Mucosa of gallbladder (tissue), 1 donor: ENCODE data around the gene TMBIM6. TPM values are rescaled to one million over a fixed set of nuclear protein-coding genes. Genes with fewer than 3 reads are reported as not detected.
"Not testable (repeated sequence)": the region's sequence is repeated elsewhere in the genome, so short reads cannot be mapped to it uniquely, and the experiment has no call there.

Source experiments
- DNase-seq: peaks from one replicate; pipeline ENCODE4 v3.0.0-alpha.2; 2020; ENCODE audit warnings: low spot score
- total RNA-seq: library from RNA; stranded (reverse); gene quantifications from one replicate; pipeline ENCODE4 v1.2.1, GENCODE V29; 2021
- donor health status: DM: no; HTN: no; CAD: no.

The TMBIM6 gene, protein sequence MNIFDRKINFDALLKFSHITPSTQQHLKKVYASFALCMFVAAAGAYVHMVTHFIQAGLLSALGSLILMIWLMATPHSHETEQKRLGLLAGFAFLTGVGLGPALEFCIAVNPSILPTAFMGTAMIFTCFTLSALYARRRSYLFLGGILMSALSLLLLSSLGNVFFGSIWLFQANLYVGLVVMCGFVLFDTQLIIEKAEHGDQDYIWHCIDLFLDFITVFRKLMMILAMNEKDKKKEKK
- total RNA-seq: 901 TPM

DNA sequence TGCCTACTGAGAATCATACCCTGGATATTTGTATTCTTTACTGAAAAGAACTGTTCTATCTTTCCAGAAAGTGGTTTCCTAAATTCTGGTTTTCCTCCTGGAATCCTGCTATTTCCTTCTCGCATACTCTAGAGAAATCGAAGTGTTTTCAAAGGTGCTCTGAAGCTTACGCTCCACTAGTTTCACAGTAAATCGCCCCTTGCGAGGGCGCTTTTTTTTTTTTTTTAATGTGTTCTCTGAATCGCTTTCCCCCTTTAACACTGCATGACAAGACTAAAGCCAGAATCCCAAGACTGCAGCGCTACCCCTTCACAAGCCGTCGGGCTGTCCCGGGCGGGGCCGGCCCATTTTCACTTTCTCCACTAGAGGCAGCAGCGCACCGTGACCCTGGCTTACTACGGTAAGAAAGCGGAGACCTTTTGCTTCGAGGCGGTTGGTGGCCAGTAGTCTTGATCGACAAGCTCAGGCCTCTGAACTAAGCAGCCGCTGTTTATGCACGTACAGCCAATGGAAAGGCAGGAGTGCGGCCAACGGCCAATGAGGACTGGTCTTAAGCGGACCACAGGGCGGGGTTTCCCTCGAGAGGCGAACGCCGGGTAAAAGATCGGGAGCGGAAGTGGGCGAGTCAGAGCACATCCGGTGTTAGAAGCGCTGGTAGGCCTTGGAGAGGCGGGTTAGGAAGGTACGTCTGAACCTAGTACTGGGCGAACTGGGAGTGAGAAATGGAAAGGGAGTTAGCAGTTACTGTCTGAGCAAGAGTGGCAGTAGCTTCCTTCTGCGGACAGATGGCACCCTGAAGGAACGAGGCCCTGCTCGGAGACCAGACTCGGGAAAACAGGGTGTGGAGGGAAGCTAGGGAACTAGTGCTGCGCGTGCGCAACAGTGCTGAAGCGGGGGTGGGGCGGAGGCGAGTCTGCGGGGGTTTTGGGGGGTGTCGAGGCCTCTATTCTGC, at the start of gene TMBIM6:
TMBIM6 (plus strand) TSS at position 628 of the 952 bp plus-strand sequence. CDS start 10,937 bp downstream, outside the sequence.
- peak; percentile 100 for DNase-seq

DNA sequence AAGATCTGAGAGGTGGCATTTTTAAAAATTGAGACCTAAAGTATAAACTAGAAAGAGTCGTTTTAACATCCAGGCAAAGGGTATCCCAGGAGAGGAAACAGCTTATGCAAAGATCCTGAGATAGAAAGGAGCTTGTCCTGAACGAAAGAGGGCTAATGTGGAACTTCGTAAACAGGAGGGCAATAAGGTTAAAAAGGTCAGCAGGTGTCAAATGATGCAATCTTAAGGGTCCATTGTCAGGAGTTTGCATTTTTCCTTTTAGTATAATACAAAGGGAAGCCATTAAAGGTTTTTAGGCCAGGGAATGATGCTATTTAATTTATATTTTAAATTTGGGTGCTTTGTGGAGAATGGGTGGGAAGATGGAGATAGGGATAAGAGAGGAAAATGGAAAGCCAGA, 48.5 kb upstream of the TMBIM6 start:
- no peak for DNase-seq

DNA sequence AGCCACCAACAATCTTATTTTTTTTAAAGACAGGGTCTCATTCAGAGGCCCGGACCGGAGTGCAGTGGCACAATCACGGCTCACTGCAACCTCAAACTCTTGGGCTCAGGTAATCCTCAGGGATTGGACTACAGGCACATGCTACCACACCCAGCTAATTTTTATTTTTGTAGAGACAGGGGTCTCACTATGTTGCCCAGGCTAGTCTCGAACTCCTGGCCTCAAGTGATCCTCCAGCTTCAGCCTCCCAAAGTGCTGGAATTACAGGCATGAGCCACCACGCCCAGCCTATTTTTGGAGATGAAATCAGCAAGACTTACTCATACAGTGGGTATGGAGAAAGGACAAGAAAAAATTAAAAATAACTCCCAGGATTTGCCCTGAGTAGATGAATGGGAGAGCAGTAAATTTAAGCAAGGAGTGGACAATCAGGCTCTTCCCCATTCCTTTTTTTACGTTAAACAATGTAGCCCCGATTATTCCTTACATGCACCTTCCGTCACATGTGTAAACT, 47.4 kb upstream of the TMBIM6 start:
- DNase-seq: no peak

DNA sequence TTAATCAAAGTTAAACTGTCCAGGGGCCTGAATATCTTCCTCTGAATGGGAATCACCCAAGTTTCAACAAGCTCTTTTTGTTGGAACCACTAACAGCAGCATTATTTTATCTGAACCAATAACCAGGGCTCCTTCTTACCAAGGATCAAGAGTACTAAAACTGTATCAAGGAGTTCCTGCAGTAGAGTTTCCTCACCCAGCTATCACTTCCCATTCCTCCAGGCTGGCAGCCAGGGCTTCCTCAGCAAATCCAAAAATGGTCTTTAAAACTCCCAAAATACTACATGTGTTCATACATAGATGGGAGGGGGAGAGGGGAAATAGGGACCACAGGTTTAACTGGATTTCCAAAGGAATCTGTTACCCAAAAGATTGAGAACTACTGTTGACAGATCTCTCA, 44.6 kb upstream of the TMBIM6 start:
- DNase-seq: no peak

DNA sequence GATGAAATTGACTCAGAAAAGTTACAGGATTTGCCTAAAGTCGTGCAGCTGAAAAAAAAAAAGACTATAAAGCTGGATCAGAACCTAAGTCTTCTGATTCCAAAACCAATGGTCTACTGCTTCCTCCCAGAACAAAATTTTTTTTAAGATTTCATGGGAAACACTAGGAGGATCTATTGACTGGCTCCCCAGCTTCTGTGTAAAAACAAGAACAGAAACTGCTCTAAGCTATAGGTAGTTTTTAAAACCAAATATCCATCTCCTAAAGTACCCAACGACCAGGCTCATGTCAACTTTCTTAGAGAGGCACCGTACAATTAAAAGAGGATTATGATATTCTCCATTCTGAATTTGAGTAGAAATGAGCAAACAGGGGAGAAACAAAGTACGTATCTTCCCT, 43.5 kb upstream of the TMBIM6 start:
- DNase-seq: no peak

DNA sequence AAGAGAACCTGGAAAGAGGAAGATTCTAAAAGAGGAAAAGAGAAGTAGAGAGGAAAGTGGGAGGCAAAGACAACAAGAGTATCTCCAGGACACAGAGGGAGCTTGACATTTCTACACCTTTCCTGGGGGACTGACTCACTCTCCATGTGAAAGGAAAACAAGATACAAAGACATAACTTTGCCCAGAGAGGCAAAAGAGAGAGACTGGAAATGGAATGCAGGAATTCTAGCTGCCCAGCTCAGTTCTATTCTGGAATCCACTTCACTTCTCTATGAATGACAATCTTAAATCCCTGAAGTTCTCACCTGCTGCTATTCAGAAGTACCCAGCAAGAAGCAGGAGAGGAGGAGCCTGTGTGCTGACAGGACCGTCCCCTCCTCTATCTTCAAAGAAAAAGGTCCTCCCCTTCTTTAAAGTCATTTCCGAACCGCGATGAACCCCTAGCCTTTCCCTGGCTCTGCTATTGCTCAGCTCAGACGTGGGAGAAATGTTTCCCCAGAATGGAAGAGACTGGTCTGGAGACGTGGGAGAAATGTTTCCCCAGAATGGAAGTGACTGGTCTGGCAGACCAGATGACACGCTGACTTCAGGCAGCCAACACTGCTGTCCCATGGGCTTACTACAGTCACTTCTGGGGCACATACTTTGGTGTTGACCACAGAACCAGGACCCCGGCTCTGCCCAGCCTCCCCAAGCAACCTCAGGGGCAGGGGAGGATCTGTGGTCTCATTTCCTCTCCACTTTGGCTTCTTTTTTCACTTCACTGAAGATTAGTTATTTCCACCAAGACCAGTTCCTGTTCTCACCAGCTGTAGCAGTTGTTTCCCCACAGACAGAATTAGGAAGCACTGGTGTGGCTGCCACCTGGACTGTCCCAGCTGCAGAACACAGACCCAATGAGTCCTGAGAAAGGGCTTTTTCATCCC, 42.5 kb upstream of the TMBIM6 start:
- DNase-seq: no peak

DNA sequence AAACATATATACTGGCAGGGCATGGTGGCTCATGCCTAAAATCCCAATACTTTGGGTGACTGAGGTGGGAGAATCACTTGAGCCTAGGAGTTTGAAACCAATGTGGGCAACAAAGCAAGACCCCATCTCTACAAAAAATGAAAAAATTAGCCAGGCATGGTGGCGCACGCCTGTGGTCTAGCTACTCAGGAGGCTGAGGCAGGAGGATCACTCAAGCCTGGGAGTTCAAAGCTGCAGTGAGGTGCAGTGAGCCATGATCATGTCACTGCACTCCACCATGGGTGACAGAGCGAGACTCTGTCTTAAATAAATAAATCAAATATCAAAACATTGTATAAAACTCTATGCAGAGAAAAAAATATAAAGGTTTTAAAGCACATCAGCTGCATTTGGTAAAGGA, 39.3 kb upstream of the TMBIM6 start:
- DNase-seq: no peak

DNA sequence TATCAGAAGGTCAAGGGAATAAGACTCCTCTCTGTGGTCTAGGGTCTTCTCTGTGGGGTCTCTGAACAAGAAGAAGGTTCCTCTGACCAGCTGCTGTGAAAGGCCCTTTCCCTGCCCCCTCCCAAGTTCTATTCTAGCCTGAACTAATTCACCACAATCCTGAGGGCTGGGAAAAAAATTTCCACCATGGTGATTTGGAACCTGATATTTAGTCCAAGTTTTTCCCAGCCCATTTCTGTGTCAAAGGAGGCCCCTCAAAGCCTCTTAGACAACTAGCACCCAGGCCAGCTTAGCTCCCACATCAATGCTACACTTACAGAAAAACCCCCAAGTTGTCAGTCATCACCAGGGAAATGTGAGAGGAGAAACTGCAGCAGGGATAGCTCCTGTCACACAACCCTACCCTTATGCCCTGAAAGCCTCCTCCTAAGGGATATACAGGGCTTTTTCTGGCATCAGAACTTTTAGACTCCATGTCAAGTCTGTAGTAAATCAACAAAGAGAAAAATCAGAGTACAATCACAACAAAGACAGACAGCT, 38.6 kb upstream of the TMBIM6 start:
- no peak for DNase-seq

DNA sequence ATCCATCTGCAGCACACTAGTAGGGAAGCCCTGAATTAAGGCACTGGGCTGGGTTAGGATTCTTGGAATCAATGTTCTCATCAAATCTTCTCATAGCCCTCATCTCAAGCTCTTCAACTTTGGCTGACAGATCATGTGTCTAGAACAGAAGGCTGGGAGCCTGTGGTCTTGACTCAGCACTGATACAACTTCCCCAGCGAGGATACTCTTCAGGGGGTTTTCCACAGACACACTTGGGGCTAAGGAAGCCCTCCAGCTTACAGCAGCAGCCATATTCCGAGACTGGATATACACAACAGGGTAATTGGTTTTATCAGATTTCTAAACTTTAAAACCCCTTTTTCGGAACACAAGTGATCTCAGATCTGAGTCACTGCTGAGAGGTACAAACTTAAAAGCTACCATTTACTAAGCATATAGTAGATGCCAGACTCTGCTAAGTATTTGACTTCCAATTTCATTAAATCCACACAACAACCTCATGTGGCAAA, 37.7 kb upstream of the TMBIM6 start:
- DNase-seq: no peak

DNA sequence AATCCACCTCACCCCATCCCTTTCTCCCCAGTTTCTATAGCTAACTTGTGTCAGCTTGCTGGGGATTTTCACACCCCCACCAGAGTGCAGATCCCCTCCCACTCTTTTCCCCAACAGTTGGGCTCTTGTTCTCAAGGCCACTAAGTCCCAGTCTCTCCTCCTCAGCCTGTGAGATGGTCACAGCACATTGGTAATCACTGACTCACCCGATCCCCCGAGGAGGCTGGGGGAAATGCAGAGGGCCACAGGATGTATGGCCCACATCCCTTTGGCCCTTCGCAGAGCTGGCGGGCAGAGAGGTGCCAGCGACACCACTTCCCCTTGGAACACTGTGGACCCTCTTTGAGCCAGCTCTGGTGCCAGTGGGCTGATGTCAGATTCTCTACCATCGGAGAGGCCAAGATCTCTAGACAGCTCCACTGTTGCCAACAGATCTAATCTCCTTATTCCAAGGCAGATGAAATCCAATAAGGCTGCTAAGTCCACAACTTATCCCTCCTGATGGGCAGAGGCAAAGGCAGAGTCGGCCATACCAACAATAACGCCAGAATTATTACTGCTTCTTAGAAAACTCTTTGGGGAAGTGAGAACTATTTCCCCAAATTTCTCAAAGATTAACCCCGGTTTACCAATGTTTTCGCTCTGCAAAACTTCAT, 35.8 kb upstream of the TMBIM6 start:
- DNase-seq: peak; percentile 22

DNA sequence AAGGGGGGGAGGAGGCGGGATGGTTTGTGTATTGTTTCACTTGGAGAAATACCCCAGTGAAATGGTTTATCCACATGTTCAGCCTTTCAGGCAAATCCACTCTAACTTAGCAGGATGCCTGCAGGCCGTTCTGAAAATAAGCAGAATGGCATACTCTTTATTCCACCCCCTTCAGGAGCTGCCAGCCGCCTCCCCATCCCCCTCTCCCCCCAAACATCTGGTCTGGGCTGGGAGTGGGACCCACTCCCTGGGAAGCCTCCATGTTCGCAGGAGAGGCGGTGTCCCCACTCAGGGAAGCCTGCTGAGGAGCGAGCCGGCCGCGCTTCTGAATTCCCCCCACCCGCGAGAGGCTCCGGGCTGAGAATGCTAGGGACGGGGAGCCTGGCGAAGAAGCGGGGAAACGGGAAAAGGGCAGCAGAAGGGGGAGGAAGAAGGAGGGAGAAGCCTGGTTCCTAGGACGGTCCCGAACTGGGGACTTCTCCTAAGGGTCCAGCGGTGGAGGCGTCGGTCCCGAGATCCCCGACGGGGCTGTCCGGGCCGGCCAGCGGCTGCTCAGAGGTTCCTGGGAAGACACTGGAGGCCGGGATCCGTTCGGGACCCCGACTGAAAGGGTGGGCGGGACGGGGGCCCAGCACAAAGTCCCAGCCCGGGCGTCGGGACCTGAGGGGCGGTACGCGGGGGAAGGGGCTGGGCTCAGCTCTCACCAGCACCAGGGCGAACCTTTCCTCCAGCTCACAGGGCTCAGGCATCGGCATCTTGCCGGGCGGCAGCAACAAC, 34.8 kb upstream of the TMBIM6 start:
- DNase-seq: peak; percentile 20

DNA sequence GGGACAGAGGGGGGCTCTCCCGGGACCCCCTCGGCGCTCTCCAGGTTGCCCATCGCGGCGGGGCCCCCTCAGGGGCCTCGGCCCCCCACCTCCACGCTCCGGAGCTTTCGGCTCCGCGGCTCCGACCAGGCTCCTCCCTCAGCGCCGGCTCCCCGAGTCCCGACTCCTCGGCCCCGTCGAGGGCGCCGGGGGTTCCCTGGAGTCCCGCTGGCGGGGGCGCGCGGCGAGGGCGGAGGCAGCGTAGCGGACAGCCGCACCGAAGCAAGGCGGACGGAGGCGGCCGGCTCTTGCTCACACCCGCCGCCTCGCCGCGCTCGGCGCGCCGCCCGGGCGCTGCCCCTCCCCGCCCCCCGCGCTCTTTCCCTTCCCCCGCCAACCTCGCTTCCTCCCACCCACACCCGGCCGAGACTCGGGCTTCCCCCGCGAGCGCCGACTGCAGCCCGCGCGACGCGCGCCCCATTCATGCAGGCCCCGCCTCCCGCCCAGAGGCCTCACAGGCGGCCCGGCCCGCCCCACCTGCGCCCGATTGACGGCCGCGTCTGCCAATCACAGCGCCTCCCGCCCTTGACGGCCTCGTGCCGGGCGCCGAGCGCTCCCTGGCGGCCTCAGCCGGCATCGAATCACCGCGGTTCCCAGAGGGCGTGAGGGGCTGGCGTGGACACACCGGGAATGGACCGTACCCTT, 34.1 kb upstream of the TMBIM6 start, which contains the start of gene FMNL3:
FMNL3 (minus strand) TSS at position 278 of the 684 bp plus-strand sequence; CDS start at position 53, 225 bp downstream.
- DNase-seq: peak; percentile 98

DNA sequence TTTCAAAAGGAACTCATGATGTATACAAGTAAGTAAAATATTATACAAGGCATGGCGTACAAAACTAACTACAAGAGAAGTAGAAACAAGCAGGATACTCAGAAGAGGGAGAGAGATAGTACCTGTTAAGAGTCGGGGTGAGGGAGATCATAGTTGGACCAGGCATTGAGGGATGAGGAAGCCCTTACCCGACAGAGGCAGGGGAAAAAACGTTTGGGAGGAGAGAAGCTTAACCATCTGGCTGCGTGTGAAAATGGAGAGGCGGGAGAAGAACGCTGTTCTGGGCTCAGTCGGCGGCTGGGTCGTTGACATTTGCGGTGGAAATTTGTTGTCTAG, 33.6 kb upstream of the TMBIM6 start:
- DNase-seq: no peak

DNA sequence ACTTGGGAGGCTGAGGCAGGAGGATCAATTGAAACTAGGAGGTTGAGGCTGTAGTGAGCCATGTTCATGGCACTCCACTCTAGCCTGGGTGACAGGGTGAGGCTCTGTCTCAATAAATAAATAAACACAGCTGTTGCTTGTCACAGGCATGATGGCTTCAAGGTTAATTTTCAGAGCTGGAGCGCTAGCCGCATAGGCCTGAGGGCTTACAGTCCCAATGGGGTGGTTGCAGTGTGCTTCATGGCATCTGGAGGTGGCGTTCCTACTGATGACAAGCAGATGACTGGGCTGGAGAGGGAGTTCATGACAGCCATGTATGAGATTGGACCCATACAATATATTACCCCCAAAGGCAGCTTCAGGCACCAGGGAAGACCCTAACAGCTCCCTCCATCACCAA, 32.5 kb upstream of the TMBIM6 start:
- no peak for DNase-seq

DNA sequence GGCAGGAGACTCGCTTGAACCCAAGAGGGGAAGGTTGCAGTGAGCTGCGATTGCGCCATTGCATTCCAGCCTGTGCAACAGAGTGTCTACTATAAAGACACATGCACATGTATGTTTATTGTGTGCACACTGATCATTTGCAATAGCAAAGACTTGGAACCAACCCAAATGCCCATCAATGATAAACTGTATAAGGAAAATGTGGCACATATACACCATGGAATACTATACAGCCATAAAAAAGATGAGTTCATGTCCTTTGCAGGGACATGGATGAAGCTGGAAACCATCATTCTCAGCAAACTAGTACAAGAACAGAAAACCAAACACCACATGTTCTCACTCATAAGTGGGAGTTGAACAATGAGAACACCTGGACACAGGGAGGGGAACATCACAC, 27.4 kb upstream of the TMBIM6 start:
- not testable (repeated sequence) for DNase-seq

DNA sequence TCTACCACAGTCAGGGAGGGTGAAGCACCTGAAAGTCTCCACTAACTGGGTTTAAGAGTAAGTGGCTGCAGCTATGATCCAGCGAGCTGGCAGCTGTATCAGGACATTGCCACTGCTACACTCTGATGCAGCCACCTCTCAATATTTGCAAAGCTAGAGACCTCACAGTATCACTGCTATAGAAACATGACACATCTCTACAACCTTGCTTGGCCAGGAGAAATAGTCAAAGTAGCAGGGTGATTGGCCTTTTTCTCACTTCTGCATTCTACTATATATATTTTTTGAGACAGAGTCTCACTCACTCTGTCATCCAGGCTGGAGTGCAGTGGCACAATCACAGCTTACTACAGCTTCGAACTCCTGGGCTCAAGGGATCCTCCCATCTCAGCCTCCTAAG, 24.8 kb upstream of the TMBIM6 start:
- no peak for DNase-seq

DNA sequence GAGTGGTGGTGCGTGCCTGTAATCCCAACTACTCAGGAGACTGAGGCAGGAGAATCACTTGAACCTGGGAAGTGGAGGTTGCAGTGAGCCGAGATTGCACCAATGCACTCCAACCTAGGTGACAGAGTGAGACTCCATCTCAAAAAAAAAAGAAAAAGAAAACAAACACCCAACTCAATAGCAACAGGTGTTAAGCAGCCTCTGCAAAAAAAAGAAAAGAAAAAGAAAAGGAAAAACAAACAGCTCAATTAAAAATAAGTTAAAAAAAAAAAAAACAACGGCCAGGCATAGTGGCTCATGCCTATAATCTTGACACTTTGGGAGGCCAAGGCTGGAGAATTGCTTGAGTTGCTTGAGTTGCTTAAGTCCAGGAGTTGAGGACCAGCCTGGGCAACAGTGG, 23.6 kb upstream of the TMBIM6 start:
- not testable (repeated sequence) for DNase-seq

DNA sequence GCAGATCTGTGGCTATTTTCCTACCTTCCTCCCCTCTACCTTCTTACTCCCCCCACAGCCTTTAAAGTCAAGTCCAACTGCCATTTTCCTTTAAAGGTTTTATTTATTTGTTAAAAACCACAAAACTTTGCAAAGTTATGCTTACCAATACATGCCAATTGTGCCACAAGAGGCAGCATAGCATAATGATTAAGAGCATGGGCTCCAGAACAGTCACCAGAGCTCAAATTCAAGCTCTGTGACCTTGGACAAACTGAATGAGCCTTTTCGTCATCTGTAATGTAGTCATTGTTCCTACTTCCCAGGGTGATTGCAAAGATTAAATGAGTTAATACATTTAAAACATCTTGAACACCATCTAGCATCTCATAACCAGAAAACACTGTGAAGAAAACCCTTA, 21.1 kb upstream of the TMBIM6 start:
- DNase-seq: no peak

DNA sequence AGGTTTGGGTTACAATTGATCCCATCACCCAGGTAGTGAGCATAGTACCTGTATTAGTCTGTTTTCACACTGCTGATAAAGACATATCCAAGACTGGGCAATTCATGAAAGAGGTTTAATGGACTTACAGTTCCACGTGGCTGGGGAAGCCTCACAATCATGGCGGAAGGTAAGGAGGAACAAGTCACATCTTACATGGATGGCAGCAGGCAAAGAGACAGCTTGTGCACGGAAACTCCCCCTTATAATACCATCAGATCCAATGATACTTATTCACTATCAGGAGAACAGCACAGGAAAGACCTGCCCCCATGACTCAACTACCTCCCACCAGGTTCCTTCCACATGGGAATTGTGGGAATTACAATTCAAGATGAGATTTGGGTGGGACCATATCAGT, 20.0 kb upstream of the TMBIM6 start:
- not testable (repeated sequence) for DNase-seq
